ENCODE measurements around the gene ARID1B.

ARID1B gene

GRCh38 chr6:156832231-156832647 lies 55.1 kb downstream of the ARID1B start:
- no peaks in the 10 kb centered on the region for H3K27me3 ChIP-seq (replicated peaks; ENCODE audit: control insufficient read depth, insufficient read depth, low read length)
- peaks cover 10% of the 10 kb centered on the region for H3K36me3 ChIP-seq (ENCODE audit: control insufficient read depth, insufficient read depth, low read length, severe bottlenecking)
- H3K9ac ChIP-seq (ENCODE audit: low read length) = no peak overlapping the region
- DNase-seq (ENCODE audit: low read depth) = no peak
- H3K4me3 ChIP-seq (ENCODE audit: low read length) = no peak overlapping the region
- no peaks in the 10 kb centered on the region for H3K9me3 ChIP-seq (ENCODE audit: control insufficient read depth, low read length)
- H3K4me1 ChIP-seq (ENCODE audit: control insufficient read depth, insufficient read depth, low read length) = peaks cover 37% of the 10 kb centered on the region

GRCh38 chr6:156832669-156833068 lies 55.5 kb downstream of the ARID1B start:
- DNase-seq (ENCODE audit: low read depth) = no peak
- Histone ChIP-seq H3K9ac (ENCODE audit: low read length) (no peak overlapping the region), H3K4me1 (ENCODE audit: control insufficient read depth, insufficient read depth, low read length) (peaks cover 33% of the 10 kb centered on the region), H3K27me3 (replicated peaks; ENCODE audit: control insufficient read depth, insufficient read depth, low read length) (no peaks in the 10 kb centered on the region), H3K36me3 (ENCODE audit: control insufficient read depth, insufficient read depth, low read length, severe bottlenecking) (peaks cover 10% of the 10 kb centered on the region), H3K4me3 (ENCODE audit: low read length) (no peak overlapping the region), H3K9me3 (ENCODE audit: control insufficient read depth, low read length) (no peaks in the 10 kb centered on the region)

GRCh38 chr6:156833755-156834154 lies 56.6 kb downstream of the ARID1B start:
- Histone ChIP-seq H3K9me3 (ENCODE audit: control insufficient read depth, low read length) (no peaks in the 10 kb centered on the region), H3K4me1 (ENCODE audit: control insufficient read depth, insufficient read depth, low read length) (peaks cover 24% of the 10 kb centered on the region), H3K27me3 (replicated peaks; ENCODE audit: control insufficient read depth, insufficient read depth, low read length) (no peaks in the 10 kb centered on the region), H3K4me3 (ENCODE audit: low read length) (no peak overlapping the region), H3K9ac (ENCODE audit: low read length) (no peak overlapping the region), H3K36me3 (ENCODE audit: control insufficient read depth, insufficient read depth, low read length, severe bottlenecking) (peaks cover 10% of the 10 kb centered on the region)
- DNase-seq (ENCODE audit: low read depth) = no peak

- H3K4me1 ChIP-seq (ENCODE audit: control insufficient read depth, insufficient read depth, low read length) = peaks cover 39% of the 10 kb centered on the region
- peaks cover 6% of the 10 kb centered on the region for H3K36me3 ChIP-seq (ENCODE audit: control insufficient read depth, insufficient read depth, low read length, severe bottlenecking)
- peak overlapping the region; percentile 71 for H3K4me3 ChIP-seq (ENCODE audit: low read length)
- DNase-seq (ENCODE audit: low read depth) = no peak
- H3K9me3 ChIP-seq (ENCODE audit: control insufficient read depth, low read length) = no peaks in the 10 kb centered on the region
- H3K27me3 ChIP-seq (replicated peaks; ENCODE audit: control insufficient read depth, insufficient read depth, low read length) = no peaks in the 10 kb centered on the region
- peak overlapping the region; percentile 60 for H3K9ac ChIP-seq (ENCODE audit: low read length)
Observed at GRCh38 chr6:156839129-156839528, 62.0 kb downstream of the ARID1B start.

- peaks cover 43% of the 10 kb centered on the region for H3K4me1 ChIP-seq (ENCODE audit: control insufficient read depth, insufficient read depth, low read length)
- H3K4me3 ChIP-seq (ENCODE audit: low read length) = peak overlapping the region; percentile 71
- DNase-seq (ENCODE audit: low read depth) = no peak
- peak overlapping the region; percentile 60 for H3K9ac ChIP-seq (ENCODE audit: low read length)
- no peaks in the 10 kb centered on the region for H3K27me3 ChIP-seq (replicated peaks; ENCODE audit: control insufficient read depth, insufficient read depth, low read length)
- peaks cover 6% of the 10 kb centered on the region for H3K36me3 ChIP-seq (ENCODE audit: control insufficient read depth, insufficient read depth, low read length, severe bottlenecking)
- H3K9me3 ChIP-seq (ENCODE audit: control insufficient read depth, low read length) = no peaks in the 10 kb centered on the region
Observed at GRCh38 chr6:156839591-156840001, 62.4 kb downstream of the ARID1B start.

- Histone ChIP-seq H3K4me1 (ENCODE audit: control insufficient read depth, insufficient read depth, low read length) (peaks cover 44% of the 10 kb centered on the region), H3K27me3 (replicated peaks; ENCODE audit: control insufficient read depth, insufficient read depth, low read length) (no peaks in the 10 kb centered on the region)
Observed at GRCh38 chr6:156840136-156840535, 63.0 kb downstream of the ARID1B start.

GRCh38 chr6:156840606-156841005 lies 63.4 kb downstream of the ARID1B start:
- H3K9ac ChIP-seq (ENCODE audit: low read length) = peak overlapping the region; percentile 60
- no peak for DNase-seq (ENCODE audit: low read depth)
- H3K4me3 ChIP-seq (ENCODE audit: low read length) = peak overlapping the region; percentile 71
- no peaks in the 10 kb centered on the region for H3K9me3 ChIP-seq (ENCODE audit: control insufficient read depth, low read length)
- peaks cover 44% of the 10 kb centered on the region for H3K4me1 ChIP-seq (ENCODE audit: control insufficient read depth, insufficient read depth, low read length)
- H3K36me3 ChIP-seq (ENCODE audit: control insufficient read depth, insufficient read depth, low read length, severe bottlenecking) = peaks cover 6% of the 10 kb centered on the region
- no peaks in the 10 kb centered on the region for H3K27me3 ChIP-seq (replicated peaks; ENCODE audit: control insufficient read depth, insufficient read depth, low read length)

More at GRCh38 chr6:156840136-156840535, 63.0 kb downstream of the ARID1B start:
- peak overlapping the region; percentile 60 for H3K9ac ChIP-seq (ENCODE audit: low read length)
- DNase-seq (ENCODE audit: low read depth) = no peak
- H3K9me3 ChIP-seq (ENCODE audit: control insufficient read depth, low read length) = no peaks in the 10 kb centered on the region
- peaks cover 6% of the 10 kb centered on the region for H3K36me3 ChIP-seq (ENCODE audit: control insufficient read depth, insufficient read depth, low read length, severe bottlenecking)
- peak overlapping the region; percentile 71 for H3K4me3 ChIP-seq (ENCODE audit: low read length)

GRCh38 chr6:156841508-156841907 lies 64.3 kb downstream of the ARID1B start:
- peaks cover 46% of the 10 kb centered on the region for H3K4me1 ChIP-seq (ENCODE audit: control insufficient read depth, insufficient read depth, low read length)
- no peaks in the 10 kb centered on the region for H3K27me3 ChIP-seq (replicated peaks; ENCODE audit: control insufficient read depth, insufficient read depth, low read length)
- no peak overlapping the region for H3K9ac ChIP-seq (ENCODE audit: low read length)
- H3K9me3 ChIP-seq (ENCODE audit: control insufficient read depth, low read length) = no peaks in the 10 kb centered on the region
- DNase-seq (ENCODE audit: low read depth) = no peak
- H3K36me3 ChIP-seq (ENCODE audit: control insufficient read depth, insufficient read depth, low read length, severe bottlenecking) = no peaks in the 10 kb centered on the region
- H3K4me3 ChIP-seq (ENCODE audit: low read length) = no peak overlapping the region

GRCh38 chr6:156842598-156843250 lies 65.5 kb downstream of the ARID1B start:
- H3K9me3 ChIP-seq (ENCODE audit: control insufficient read depth, low read length) = no peaks in the 10 kb centered on the region
- no peaks in the 10 kb centered on the region for H3K27me3 ChIP-seq (replicated peaks; ENCODE audit: control insufficient read depth, insufficient read depth, low read length)
- no peak overlapping the region for H3K9ac ChIP-seq (ENCODE audit: low read length)
- H3K36me3 ChIP-seq (ENCODE audit: control insufficient read depth, insufficient read depth, low read length, severe bottlenecking) = no peaks in the 10 kb centered on the region
- peaks cover 47% of the 10 kb centered on the region for H3K4me1 ChIP-seq (ENCODE audit: control insufficient read depth, insufficient read depth, low read length)
- no peak for DNase-seq (ENCODE audit: low read depth)
- H3K4me3 ChIP-seq (ENCODE audit: low read length) = no peak overlapping the region

GRCh38 chr6:156844089-156844488 lies 66.9 kb downstream of the ARID1B start:
- no peak overlapping the region for H3K9ac ChIP-seq (ENCODE audit: low read length)
- H3K4me1 ChIP-seq (ENCODE audit: control insufficient read depth, insufficient read depth, low read length) = peaks cover 58% of the 10 kb centered on the region
- peak; percentile 44 for DNase-seq (ENCODE audit: low read depth)
- H3K36me3 ChIP-seq (ENCODE audit: control insufficient read depth, insufficient read depth, low read length, severe bottlenecking) = no peaks in the 10 kb centered on the region
- H3K9me3 ChIP-seq (ENCODE audit: control insufficient read depth, low read length) = no peaks in the 10 kb centered on the region
- no peaks in the 10 kb centered on the region for H3K27me3 ChIP-seq (replicated peaks; ENCODE audit: control insufficient read depth, insufficient read depth, low read length)
- H3K4me3 ChIP-seq (ENCODE audit: low read length) = no peak overlapping the region

GRCh38 chr6:156845454-156846155 lies 68.4 kb downstream of the ARID1B start:
- no peaks in the 10 kb centered on the region for H3K9me3 ChIP-seq (ENCODE audit: control insufficient read depth, low read length)
- H3K9ac ChIP-seq (ENCODE audit: low read length) = no peak overlapping the region
- H3K4me1 ChIP-seq (ENCODE audit: control insufficient read depth, insufficient read depth, low read length) = peaks cover 46% of the 10 kb centered on the region
- peak; percentile 42 for DNase-seq (ENCODE audit: low read depth)
- no peaks in the 10 kb centered on the region for H3K36me3 ChIP-seq (ENCODE audit: control insufficient read depth, insufficient read depth, low read length, severe bottlenecking)
- H3K27me3 ChIP-seq (replicated peaks; ENCODE audit: control insufficient read depth, insufficient read depth, low read length) = no peaks in the 10 kb centered on the region
- no peak overlapping the region for H3K4me3 ChIP-seq (ENCODE audit: low read length)
